Bronchial epithelial cell (primary cell): ENCODE results near the gene DAGLB. TPM values are rescaled to one million over a fixed set of nuclear protein-coding genes. Genes with fewer than 3 reads are reported as not detected.
"Not testable (repeated sequence)": the region's sequence is repeated elsewhere in the genome, so short reads cannot be mapped to it uniquely, and the experiment has no call there.

ENCODE experiments used
- DNase-seq: peaks from one replicate; pipeline ENCODE4 v3.0.0-alpha.2; 2010; ENCODE audit warnings: low read depth
- FAIRE-seq: peaks from 2 replicates; lab custom pipeline; 2011; peaks lifted over from hg19 to GRCh38; lab: Jason Lieb, UNC
- H3K27me3 ChIP-seq: 2 replicates; pipeline ENCODE4 v1.5.1; 2011; ENCODE audit warnings: low read length; ENCODE audit not compliant: control insufficient read depth, insufficient read depth
- H3K36me3 ChIP-seq: 2 replicates; pipeline ENCODE4 v1.5.1; 2011; ENCODE audit warnings: low read length; ENCODE audit not compliant: control insufficient read depth, insufficient read depth
- H3K4me3 ChIP-seq: 2 replicates; pipeline ENCODE4 v1.5.1; 2011; ENCODE audit warnings: mild to moderate bottlenecking, low read depth, low read length, control low read depth
- CTCF ChIP-seq: IDR thresholded peaks from 2 replicates; pipeline ENCODE4 v1.5.1; 2011; ENCODE audit warnings: mild to moderate bottlenecking, moderate library complexity, low read length, control low read depth, inconsistent platforms; ENCODE audit not compliant: insufficient read depth, severe bottlenecking
- total RNA-seq: library from RNA; depleted of rRNA; stranded (reverse); fragments of >200 nt; gene quantifications from 2 replicates; pipeline ENCODE4 v1.2.1, GENCODE V29; 2014

DAGLB gene
- total RNA-seq, 1 donor from 2014 or later, result 27.1 TPM

GRCh38 chr7:6453734-6454133 lies 6.0 kb upstream of the DAGLB start:
- DNase-seq (peak; percentile 98), FAIRE-seq (no peak)
- Histone ChIP-seq H3K36me3 (no peaks in the 10 kb centered on the region), H3K27me3 (no peaks in the 10 kb centered on the region), H3K4me3 (no peak overlapping the region)
- TF ChIP-seq CTCF, result no peak

- FAIRE-seq (no peak), DNase-seq (no peak)
- Histone ChIP-seq H3K27me3 (no peaks in the 10 kb centered on the region), H3K4me3 (no peak overlapping the region), H3K36me3 (peaks cover 1% of the 10 kb centered on the region)
- no peak for TF ChIP-seq CTCF
Measured at GRCh38 chr7:6451224-6451705, 3.5 kb upstream of the DAGLB start.

GRCh38 chr7:6450591-6450990 lies 2.8 kb upstream of the DAGLB start:
- H3K36me3 ChIP-seq, H3K4me3 ChIP-seq, FAIRE-seq, H3K27me3 ChIP-seq, DNase-seq: not testable (repeated sequence)

- DNase-seq, H3K4me3 ChIP-seq, FAIRE-seq, H3K27me3 ChIP-seq: not testable (repeated sequence)
- peaks cover 10% of the 10 kb centered on the region for H3K36me3 ChIP-seq
Measured at GRCh38 chr7:6449884-6450283, 2.1 kb upstream of the DAGLB start.

- no peaks in the 10 kb centered on the region for H3K27me3 ChIP-seq
- TF ChIP-seq CTCF, result no peak
- peaks cover 10% of the 10 kb centered on the region for H3K36me3 ChIP-seq
- H3K4me3 ChIP-seq, result no peak overlapping the region
- no peak for DNase-seq
- no peak for FAIRE-seq
Measured at GRCh38 chr7:6448943-6449543, 1.3 kb upstream of the DAGLB start.

GRCh38 chr7:6446838-6447580 lies 745 bp downstream of the DAGLB start:
- Histone ChIP-seq H3K4me3 (peak overlapping the region; percentile 88), H3K27me3 (no peaks in the 10 kb centered on the region), H3K36me3 (peaks cover 15% of the 10 kb centered on the region)
- FAIRE-seq (no peak), DNase-seq (peak; percentile 91)
- TF ChIP-seq CTCF, result no peak
